IMR-90 (cell line): ENCODE measurements around the gene OLFML1.

Experiments
- CEBPB ChIP-seq: IDR thresholded peaks from 2 replicates; pipeline ENCODE4 v1.6.1; 2012; ENCODE audit warnings: low read depth, low read length, improper control_type of control experiment
- POLR2A ChIP-seq: IDR thresholded peaks from 2 replicates; pipeline ENCODE4 v1.6.1; 2012; ENCODE audit warnings: mild to moderate bottlenecking, low read depth, low read length
- RFX5 ChIP-seq: IDR thresholded peaks from 2 replicates; pipeline ENCODE4 v1.8.0; 2012; ENCODE audit warnings: low read depth, mild to moderate bottlenecking, low read length, moderate library complexity
- TF ChIP-seq, protein P1 (sequence below): conservative IDR thresholded peaks from 2 replicates; pipeline ENCODE4 v1.5.1; 2012; ENCODE audit warnings: mild to moderate bottlenecking, low read depth, low read length, improper control_type of control experiment

DNA sequence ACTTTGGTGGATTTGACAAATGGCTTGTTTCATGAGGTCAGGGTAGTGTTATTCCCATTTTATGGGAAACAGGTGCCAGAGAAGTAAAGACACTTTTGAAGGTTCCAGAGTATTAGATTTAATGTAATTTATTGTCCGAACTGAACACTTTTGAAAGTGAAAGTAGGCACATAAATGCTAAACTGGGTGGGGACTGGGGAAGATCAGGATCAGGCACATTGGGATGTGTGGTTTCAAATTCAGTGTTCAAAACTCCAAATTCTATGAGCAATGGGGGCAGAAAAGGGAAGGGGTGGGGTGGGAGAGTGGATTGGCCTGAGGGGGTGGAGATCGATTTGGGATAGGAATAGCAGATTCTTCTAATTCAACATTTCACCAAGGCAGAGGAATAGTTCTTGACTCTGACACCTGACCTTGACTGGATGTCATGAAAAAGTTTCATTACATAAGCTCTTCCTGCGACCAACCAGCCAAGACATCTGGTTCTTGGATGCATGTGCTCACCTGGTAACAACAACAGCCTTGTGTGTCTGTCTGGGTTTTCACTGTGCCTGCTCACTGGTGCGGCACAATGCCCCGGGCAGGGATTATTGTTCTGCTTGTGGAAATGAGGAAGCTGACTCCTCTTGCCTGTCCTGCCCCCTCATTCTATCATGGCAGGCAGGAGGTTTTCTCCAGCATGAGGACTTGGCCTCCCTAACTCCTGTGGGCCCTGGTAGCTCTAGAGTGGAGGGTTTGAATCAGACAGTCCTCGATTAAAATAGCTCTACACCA, 39.3 kb downstream of the OLFML1 start:
- TF ChIP-seq RFX5 (no peak), POLR2A (no peak), CEBPB (no peak)
- TF ChIP-seq, protein P1, sequence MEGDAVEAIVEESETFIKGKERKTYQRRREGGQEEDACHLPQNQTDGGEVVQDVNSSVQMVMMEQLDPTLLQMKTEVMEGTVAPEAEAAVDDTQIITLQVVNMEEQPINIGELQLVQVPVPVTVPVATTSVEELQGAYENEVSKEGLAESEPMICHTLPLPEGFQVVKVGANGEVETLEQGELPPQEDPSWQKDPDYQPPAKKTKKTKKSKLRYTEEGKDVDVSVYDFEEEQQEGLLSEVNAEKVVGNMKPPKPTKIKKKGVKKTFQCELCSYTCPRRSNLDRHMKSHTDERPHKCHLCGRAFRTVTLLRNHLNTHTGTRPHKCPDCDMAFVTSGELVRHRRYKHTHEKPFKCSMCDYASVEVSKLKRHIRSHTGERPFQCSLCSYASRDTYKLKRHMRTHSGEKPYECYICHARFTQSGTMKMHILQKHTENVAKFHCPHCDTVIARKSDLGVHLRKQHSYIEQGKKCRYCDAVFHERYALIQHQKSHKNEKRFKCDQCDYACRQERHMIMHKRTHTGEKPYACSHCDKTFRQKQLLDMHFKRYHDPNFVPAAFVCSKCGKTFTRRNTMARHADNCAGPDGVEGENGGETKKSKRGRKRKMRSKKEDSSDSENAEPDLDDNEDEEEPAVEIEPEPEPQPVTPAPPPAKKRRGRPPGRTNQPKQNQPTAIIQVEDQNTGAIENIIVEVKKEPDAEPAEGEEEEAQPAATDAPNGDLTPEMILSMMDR: no peak
